ENCODE measurements around the gene LRRC7.

The LRRC7 gene

GRCh38 chr1:69533343-69533742 lies 34.4 kb upstream of the LRRC7 start:
- no peak overlapping the region for H2AFZ ChIP-seq (ENCODE audit: low read depth, low read length)
- H4K20me1 ChIP-seq (ENCODE audit: insufficient read depth, low read length), result no peaks in the 10 kb centered on the region
- no peaks in the 10 kb centered on the region for H3K27me3 ChIP-seq (ENCODE audit: insufficient read depth, low read length, poor library complexity)
- H3K9ac ChIP-seq (ENCODE audit: low read depth, low read length), result no peak overlapping the region
- no peak overlapping the region for H3K4me3 ChIP-seq (ENCODE audit: low read depth in 1 of 2, low read length in 2 of 2)
- no peaks in the 10 kb centered on the region for H3K79me2 ChIP-seq (ENCODE audit: insufficient read depth, low read length)
- no peak overlapping the region for H3K4me2 ChIP-seq (ENCODE audit: insufficient read depth, low read length)
- no peaks in the 10 kb centered on the region for H3K9me3 ChIP-seq (ENCODE audit: insufficient read depth, low read length, severe bottlenecking)
- no peak for TF ChIP-seq EZH2 (IDR thresholded peaks at IDR 0.05; ENCODE audit: borderline replicate concordance, low read depth, low read length, severe bottlenecking)
- no peak for TF ChIP-seq CTCF (IDR thresholded peaks at IDR 0.05; ENCODE audit: borderline replicate concordance, extremely low read depth, low read length, poor library complexity, severe bottlenecking)
- H3K36me3 ChIP-seq (ENCODE audit: insufficient read depth, low read length), result no peaks in the 10 kb centered on the region
- DNase-seq, result no peak
- ATAC-seq (ENCODE audit: insufficient read depth, low read depth), result no peak
- H3K4me1 ChIP-seq (ENCODE audit: insufficient read depth, low read length), result no peaks in the 10 kb centered on the region
- H3K27ac ChIP-seq (ENCODE audit: low read length), result no peak overlapping the region

GRCh38 chr1:69534829-69535228 lies 32.9 kb upstream of the LRRC7 start:
- TF ChIP-seq EZH2 (IDR thresholded peaks at IDR 0.05; ENCODE audit: borderline replicate concordance, low read depth, low read length, severe bottlenecking) (no peak), CTCF (IDR thresholded peaks at IDR 0.05; ENCODE audit: borderline replicate concordance, extremely low read depth, low read length, poor library complexity, severe bottlenecking) (no peak)

GRCh38 chr1:69535490-69535889 lies 32.2 kb upstream of the LRRC7 start:
- Histone ChIP-seq H3K9me3 (ENCODE audit: insufficient read depth, low read length, severe bottlenecking) (no peaks in the 10 kb centered on the region), H3K4me1 (ENCODE audit: insufficient read depth, low read length) (no peaks in the 10 kb centered on the region), H2AFZ (ENCODE audit: low read depth, low read length) (no peak overlapping the region), H4K20me1 (ENCODE audit: insufficient read depth, low read length) (no peaks in the 10 kb centered on the region), H3K27ac (ENCODE audit: low read length) (no peak overlapping the region), H3K36me3 (ENCODE audit: insufficient read depth, low read length) (no peaks in the 10 kb centered on the region), H3K9ac (ENCODE audit: low read depth, low read length) (no peak overlapping the region), H3K4me2 (ENCODE audit: insufficient read depth, low read length) (no peak overlapping the region), H3K79me2 (ENCODE audit: insufficient read depth, low read length) (no peaks in the 10 kb centered on the region), H3K27me3 (ENCODE audit: insufficient read depth, low read length, poor library complexity) (no peaks in the 10 kb centered on the region), H3K4me3 (ENCODE audit: low read depth in 1 of 2, low read length in 2 of 2) (no peak overlapping the region)
- TF ChIP-seq EZH2 (IDR thresholded peaks at IDR 0.05; ENCODE audit: borderline replicate concordance, low read depth, low read length, severe bottlenecking), result no peak
- TF ChIP-seq CTCF (IDR thresholded peaks at IDR 0.05; ENCODE audit: borderline replicate concordance, extremely low read depth, low read length, poor library complexity, severe bottlenecking), result no peak
- ATAC-seq (ENCODE audit: insufficient read depth, low read depth) (no peak), DNase-seq (no peak)

More at GRCh38 chr1:69534829-69535228, 32.9 kb upstream of the LRRC7 start:
- no peaks in the 10 kb centered on the region for H4K20me1 ChIP-seq (ENCODE audit: insufficient read depth, low read length)
- no peaks in the 10 kb centered on the region for H3K79me2 ChIP-seq (ENCODE audit: insufficient read depth, low read length)
- DNase-seq (no peak), ATAC-seq (ENCODE audit: insufficient read depth, low read depth) (no peak)
- H3K27me3 ChIP-seq (ENCODE audit: insufficient read depth, low read length, poor library complexity), result no peaks in the 10 kb centered on the region
- H3K9ac ChIP-seq (ENCODE audit: low read depth, low read length), result no peak overlapping the region
- no peak overlapping the region for H3K27ac ChIP-seq (ENCODE audit: low read length)
- H3K4me2 ChIP-seq (ENCODE audit: insufficient read depth, low read length), result no peak overlapping the region
- no peaks in the 10 kb centered on the region for H3K9me3 ChIP-seq (ENCODE audit: insufficient read depth, low read length, severe bottlenecking)
- H3K4me1 ChIP-seq (ENCODE audit: insufficient read depth, low read length), result no peaks in the 10 kb centered on the region
- no peak overlapping the region for H2AFZ ChIP-seq (ENCODE audit: low read depth, low read length)
- no peak overlapping the region for H3K4me3 ChIP-seq (ENCODE audit: low read depth in 1 of 2, low read length in 2 of 2)
- no peaks in the 10 kb centered on the region for H3K36me3 ChIP-seq (ENCODE audit: insufficient read depth, low read length)

GRCh38 chr1:69540052-69540451 lies 27.7 kb upstream of the LRRC7 start:
- H3K79me2 ChIP-seq (ENCODE audit: insufficient read depth, low read length), result no peaks in the 10 kb centered on the region
- H2AFZ ChIP-seq (ENCODE audit: low read depth, low read length), result no peak overlapping the region
- H3K9ac ChIP-seq (ENCODE audit: low read depth, low read length), result no peak overlapping the region
- H3K36me3 ChIP-seq (ENCODE audit: insufficient read depth, low read length), result no peaks in the 10 kb centered on the region
- H3K9me3 ChIP-seq (ENCODE audit: insufficient read depth, low read length, severe bottlenecking), result no peaks in the 10 kb centered on the region
- no peak for TF ChIP-seq CTCF (IDR thresholded peaks at IDR 0.05; ENCODE audit: borderline replicate concordance, extremely low read depth, low read length, poor library complexity, severe bottlenecking)
- no peak for TF ChIP-seq EZH2 (IDR thresholded peaks at IDR 0.05; ENCODE audit: borderline replicate concordance, low read depth, low read length, severe bottlenecking)
- no peak overlapping the region for H3K4me3 ChIP-seq (ENCODE audit: low read depth in 1 of 2, low read length in 2 of 2)
- H3K27ac ChIP-seq (ENCODE audit: low read length), result no peak overlapping the region
- H3K4me1 ChIP-seq (ENCODE audit: insufficient read depth, low read length), result no peaks in the 10 kb centered on the region
- no peaks in the 10 kb centered on the region for H3K27me3 ChIP-seq (ENCODE audit: insufficient read depth, low read length, poor library complexity)
- ATAC-seq (ENCODE audit: insufficient read depth, low read depth) (no peak), DNase-seq (no peak)
- no peaks in the 10 kb centered on the region for H4K20me1 ChIP-seq (ENCODE audit: insufficient read depth, low read length)
- no peak overlapping the region for H3K4me2 ChIP-seq (ENCODE audit: insufficient read depth, low read length)

Measured in DND-41 (cell line).